Heart left ventricle (tissue), 16 donors: Measurements from ENCODE around the gene OLFM1. TPM values are rescaled to one million over a fixed set of nuclear protein-coding genes. Genes with fewer than 3 reads are reported as not detected.

Source experiments
- ATAC-seq, 4 donors: fragments of 200-7000 bp; cut with Tn5 transposase; one replicate each; pipeline ENCODE4 v1.9.1; 2020 to 2022; ENCODE audit warnings: moderate library complexity in 4 of 4, mild to moderate bottlenecking in 3 of 4, moderate number of reproducible peaks in 1 of 4
- DNase-seq, 5 donors: peaks; one replicate each; pipeline ENCODE4 v3.0.0-alpha.2; 2020
- H3K27ac ChIP-seq, 12 donors: fragments of 200-600 bp; sonication (generic) in 4 of 12; one replicate each; pipeline versions ENCODE4 v1.5.0 to v1.8.0; 2016 to 2022; ENCODE audit warnings: mild to moderate bottlenecking in 2 of 12
- H3K27me3 ChIP-seq, 9 donors: fragments of 200-600 bp; sonication (generic) in 2 of 9; one replicate each; pipeline versions ENCODE4 v1.5.1 to v1.8.0; 2016 to 2022; ENCODE audit warnings: mild to moderate bottlenecking in 3 of 9
- H3K36me3 ChIP-seq, 9 donors: fragments of 200-600 bp; sonication (generic) in 2 of 9; one replicate each; pipeline versions ENCODE4 v1.5.0 to v1.8.0; 2018 to 2022; ENCODE audit warnings: mild to moderate bottlenecking in 2 of 9
- H3K4me1 ChIP-seq, 12 donors: fragments of 200-600 bp; sonication (generic) in 4 of 12; one replicate each; pipeline versions ENCODE4 v1.5.0 to v1.8.0; 2016 to 2022; ENCODE audit warnings: mild to moderate bottlenecking in 3 of 12
- H3K4me3 ChIP-seq, 12 donors: fragments of 200-600 bp; sonication (generic) in 4 of 12; one replicate each; pipeline versions ENCODE4 v1.5.0 to v1.8.0; 2017 to 2022; ENCODE audit warnings: mild to moderate bottlenecking in 9 of 12, moderate library complexity in 4 of 12
- H3K9me3 ChIP-seq, 12 donors: fragments of 200-600 bp; sonication (generic) in 4 of 12; one replicate each; pipeline versions ENCODE4 v1.5.0 to v1.8.0; 2016 to 2022; ENCODE audit warnings: mild to moderate bottlenecking in 1 of 12
- CTCF ChIP-seq, 12 donors: fragments of 200-600 bp; sonication (generic) in 4 of 12; IDR thresholded peaks; one replicate each; pipeline versions ENCODE4 v1.5.0 to v1.8.0; 2018 to 2022; ENCODE audit warnings: antibody characterized with exemption in 12 of 12, mild to moderate bottlenecking in 5 of 12
- POLR2A ChIP-seq, 2 donors: fragments of 450-650 bp; IDR thresholded peaks; one replicate each; pipeline ENCODE4 v1.6.1; 2017; ENCODE audit warnings: antibody characterized with exemption in 2 of 2, mild to moderate bottlenecking in 2 of 2, moderate library complexity in 2 of 2
- WGBS, 4 donors: extraction: QIAGEN DNeasy Blood & Tissue Kit in 2 of 4; methylation state at CpG; one replicate each; pipeline versions ENCODE4 v1.1.5 to v1.1.7; 2013 to 2018; 5-methylcytosine and 5-hydroxymethylcytosine counted together
- intact Hi-C, 10 donors: fragments of 100-400 bp; cut with DNase I; formaldehyde crosslinking; loops; one replicate each; pipeline versions ENCODE4 v1.11.1 to v1.14.2; 2022
- polyA plus RNA-seq, 2 donors: library from polyadenylated mRNA; stranded (reverse); fragments of 200-250 nt; gene quantifications; one replicate each; pipeline ENCODE4 v1.2.3, GENCODE V29; 2013
- total RNA-seq, 9 donors: library from RNA; depleted of rRNA in 2 of 9; stranded (reverse); fragments of >200 nt in 2 of 9; fragmentation: NEBNext Ultra II Directional in 3 of 9; extraction: Animal tissue kit (Norgen Biotek cat#: 25700) in 3 of 9; gene quantifications; one replicate each; pipeline versions ENCODE4 v1.1.0 to v1.2.4, GENCODE V29; 2016 to 2023
- donor health status: ischemic (EF 13 %, LVEDD 7.1; RV severe dilation, severe dysfunction).
- donor health status: healthy with polysubstance abuse.
- donor health status: DM: no; HTN: yes; CAD: no.
- donor health status: DM: no; HTN: no; CAD: no.
- donor health status: ischemic (EF 25% LVEDD 6.9; RV normal size, moderate dysfunction).
- donor health status: ischemic (EF 25% LVEDD 5.7; RV mildly dilated, moderate dysfunction).
- donor health status: healthy.
- donor health status: DM: yes; HTN: yes; CAD: no.
- donor health status: ischemic (EF 35%, LVEDD 5.7; RV mildly dilated, moderate dysfunction).
- donor health status: nonischemic (EF 11% LVEDD 7.7; RV severe dilation, severe dysfunction).
- donor health status: DM: yes; HTN: yes; CAD: no.
- donor health status: PGD.
- donor health status: ischemic (EF 29% LVEDD 5.4; RV normal size, mild dysfunction).
- donor health status: nonischemic (EF 23%, LVEDD 6.1; RV moderate dilation, normal function).

Gene OLFM1
- total and polyA plus RNA-seq, 11 donors, result 3.5 to 11.8 (median 8.1) TPM

- Histone ChIP-seq H3K27me3 (peaks cover 0 to 2% (median 0%) of the 10 kb centered on the region in 9 donors), H3K9me3 (no peaks in the 10 kb centered on the region), H3K36me3 (peaks cover 0 to 7% (median 0%) of the 10 kb centered on the region in 9 donors), H3K27ac (no peak overlapping the region), H3K4me3 (no peak overlapping the region), H3K4me1 (no peaks in the 10 kb centered on the region)
- intact Hi-C loops, result loop anchor here in 1 of 10 donors (10.0 kb wide), 1 partner anchor 58 kb away; no protein-coding TSS in a partner anchor
- ATAC-seq (no peak), DNase-seq (no peak)
- no peak for TF ChIP-seq CTCF (IDR thresholded peaks at IDR 0.05)
- no peak for TF ChIP-seq POLR2A (IDR thresholded peaks at IDR 0.05)
- 80 to 100% (median 92%) methylated on average over 3 to 4 of the region's 4 CpGs for WGBS, 4 donors
These were observed 28.9 kb downstream of the OLFM1 start for GRCh38 chr9:135116371-135116770.

DNA sequence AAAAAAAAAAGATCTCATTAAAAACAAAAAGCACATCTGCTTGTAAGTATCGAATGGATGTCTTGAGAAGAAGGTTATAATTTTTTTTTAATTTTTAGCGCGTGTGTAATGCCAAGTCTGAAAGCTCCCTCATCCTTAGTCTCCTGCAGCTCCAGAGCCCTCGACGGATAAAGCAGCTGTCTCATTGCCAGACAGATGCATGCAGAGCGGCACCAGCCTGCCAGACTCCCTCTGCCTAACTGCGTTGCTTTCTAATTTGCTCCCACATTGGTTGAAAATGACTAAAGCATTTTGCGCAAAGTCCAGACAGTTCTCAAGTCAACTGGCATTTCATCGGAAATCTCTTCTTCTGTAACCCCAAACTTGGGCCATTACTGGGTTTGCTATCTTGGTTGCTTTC lies 29.4 kb downstream of the OLFM1 start:
- H3K27ac ChIP-seq, result no peak overlapping the region

GRCh38 chr9:135117281-135117680 lies 29.8 kb downstream of the OLFM1 start:
- ATAC-seq (no peak), DNase-seq (no peak)
- peaks cover 0 to 2% (median 0%) of the 10 kb centered on the region in 9 donors for H3K27me3 ChIP-seq
- no peaks in the 10 kb centered on the region for H3K9me3 ChIP-seq
- no peaks in the 10 kb centered on the region for H3K4me1 ChIP-seq
- peaks cover 0 to 7% (median 0%) of the 10 kb centered on the region in 9 donors for H3K36me3 ChIP-seq
- WGBS, 4 donors, result 71 to 74% (median 71%) methylated on average over 8 to 12 of the region's 12 CpGs
- no peak overlapping the region for H3K27ac ChIP-seq
- no peak overlapping the region for H3K4me3 ChIP-seq
- TF ChIP-seq CTCF (IDR thresholded peaks at IDR 0.05) (no peak), POLR2A (IDR thresholded peaks at IDR 0.05) (no peak)
- intact Hi-C loops, result loop anchor here in 1 of 10 donors (10.0 kb wide), 1 partner anchor 58 kb away; no protein-coding TSS in a partner anchor

More for the DNA sequence above, 29.4 kb downstream of the OLFM1 start:
- no peaks in the 10 kb centered on the region for H3K9me3 ChIP-seq
- TF ChIP-seq POLR2A (IDR thresholded peaks at IDR 0.05), result no peak
- TF ChIP-seq CTCF (IDR thresholded peaks at IDR 0.05), result no peak
- DNase-seq (no peak), ATAC-seq (no peak)
- H3K27me3 ChIP-seq, result peaks cover 0 to 2% (median 0%) of the 10 kb centered on the region in 9 donors
- H3K36me3 ChIP-seq, result peaks cover 0 to 7% (median 0%) of the 10 kb centered on the region in 9 donors
- WGBS, 4 donors, result 76 to 78% (median 77%) methylated on average over 9 of the region's 9 CpGs
- intact Hi-C loops, result loop anchor here in 1 of 10 donors (10.0 kb wide), 1 partner anchor 58 kb away; no protein-coding TSS in a partner anchor
- H3K4me3 ChIP-seq, result no peak overlapping the region
- H3K4me1 ChIP-seq, result no peaks in the 10 kb centered on the region

- ATAC-seq (no peak), DNase-seq (peak in 1 of 5 donors; percentile 54)
- 96 to 97% (median 96%) methylated on average over 30 of the region's 30 CpGs for WGBS, 4 donors
- H3K4me3 ChIP-seq, result no peak overlapping the region
- intact Hi-C loops, result loop anchor here in 1 of 10 donors (10.0 kb wide), 1 partner anchor 55 kb away; no protein-coding TSS in a partner anchor
- no peaks in the 10 kb centered on the region for H3K9me3 ChIP-seq
- TF ChIP-seq POLR2A (IDR thresholded peaks at IDR 0.05) (no peak), CTCF (IDR thresholded peaks at IDR 0.05) (no peak)
- H3K27ac ChIP-seq, result no peak overlapping the region
- H3K4me1 ChIP-seq, result no peaks in the 10 kb centered on the region
- H3K36me3 ChIP-seq, result peaks cover 0 to 7% (median 0%) of the 10 kb centered on the region in 9 donors
- H3K27me3 ChIP-seq, result no peaks in the 10 kb centered on the region
These were observed 32.1 kb downstream of the OLFM1 start for GRCh38 chr9:135119496-135120064.
